OCI-LY1 (cell line): ENCODE measurements around the gene GDF10.

Source experiments
- EZH2 ChIP-seq: fragments of 200-600 bp; sonication (generic), shearing (Covaris generic); IDR thresholded peaks from 2 replicates; pipeline ENCODE4 v1.8.0; 2017; ENCODE audit warnings: borderline replicate concordance, mixed run types, mild to moderate bottlenecking, antibody characterized with exemption, low read length, moderate library complexity, mixed read lengths
- TF ChIP-seq, protein P1 (sequence below): fragments of 200-600 bp; sonication (generic), shearing (Covaris generic); IDR thresholded peaks from 2 replicates; pipeline ENCODE4 v1.5.1; 2017; ENCODE audit warnings: mild to moderate bottlenecking, antibody characterized with exemption, low read length, moderate library complexity, mixed read lengths

DNA sequence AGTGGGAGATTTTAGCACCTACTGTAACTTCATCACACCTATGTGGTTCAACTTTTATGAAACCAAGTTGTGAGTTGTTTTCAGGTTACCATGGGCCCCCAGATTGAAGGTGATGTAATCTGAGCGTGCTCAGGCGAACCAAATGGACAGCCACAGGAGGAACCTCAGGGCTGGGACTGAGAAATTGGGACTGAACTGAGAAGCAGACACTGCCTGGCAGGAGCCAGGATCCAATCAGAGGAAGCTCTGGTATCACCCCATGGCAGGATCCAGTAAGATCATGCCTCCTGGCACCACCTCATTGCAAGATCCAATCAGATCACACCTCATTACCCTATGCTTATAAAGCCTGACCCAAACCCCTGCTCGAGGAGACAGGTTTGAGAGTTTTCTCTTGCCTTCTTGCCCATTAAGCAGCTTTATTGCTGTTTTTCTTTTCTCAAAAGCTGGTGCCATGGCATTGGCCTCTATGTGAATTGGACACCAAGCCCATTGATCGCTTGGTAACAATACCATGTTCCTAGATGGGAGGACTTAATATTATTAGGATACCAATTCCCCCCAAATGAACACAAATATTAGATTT lies 43.2 kb upstream of the GDF10 start:
- TF ChIP-seq, protein P1, sequence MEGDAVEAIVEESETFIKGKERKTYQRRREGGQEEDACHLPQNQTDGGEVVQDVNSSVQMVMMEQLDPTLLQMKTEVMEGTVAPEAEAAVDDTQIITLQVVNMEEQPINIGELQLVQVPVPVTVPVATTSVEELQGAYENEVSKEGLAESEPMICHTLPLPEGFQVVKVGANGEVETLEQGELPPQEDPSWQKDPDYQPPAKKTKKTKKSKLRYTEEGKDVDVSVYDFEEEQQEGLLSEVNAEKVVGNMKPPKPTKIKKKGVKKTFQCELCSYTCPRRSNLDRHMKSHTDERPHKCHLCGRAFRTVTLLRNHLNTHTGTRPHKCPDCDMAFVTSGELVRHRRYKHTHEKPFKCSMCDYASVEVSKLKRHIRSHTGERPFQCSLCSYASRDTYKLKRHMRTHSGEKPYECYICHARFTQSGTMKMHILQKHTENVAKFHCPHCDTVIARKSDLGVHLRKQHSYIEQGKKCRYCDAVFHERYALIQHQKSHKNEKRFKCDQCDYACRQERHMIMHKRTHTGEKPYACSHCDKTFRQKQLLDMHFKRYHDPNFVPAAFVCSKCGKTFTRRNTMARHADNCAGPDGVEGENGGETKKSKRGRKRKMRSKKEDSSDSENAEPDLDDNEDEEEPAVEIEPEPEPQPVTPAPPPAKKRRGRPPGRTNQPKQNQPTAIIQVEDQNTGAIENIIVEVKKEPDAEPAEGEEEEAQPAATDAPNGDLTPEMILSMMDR: no peak
- no peak for TF ChIP-seq EZH2
